Measurements from ENCODE around the gene GAK. TPM values are rescaled to one million over a fixed set of nuclear protein-coding genes. Genes with fewer than 3 reads are reported as not detected.

Gene GAK
- polyA plus RNA-seq, 1 donor from 2014 or later = 58.8 TPM

GRCh38 chr4:836750-837301, 95.3 kb downstream of the GAK start:
- Histone ChIP-seq H3K4me2 (ENCODE audit: low read length) (no peak overlapping the region), H3K27ac (ENCODE audit: low read length) (no peak overlapping the region), H3K9me2 (ENCODE audit: insufficient read depth, low read length) (no peaks in the 10 kb centered on the region), H3K9ac (ENCODE audit: low read length) (no peak overlapping the region), H3K27me3 (ENCODE audit: insufficient read depth, low read depth, low read length) (no peaks in the 10 kb centered on the region), H3K9me3 (ENCODE audit: low read length) (peaks cover 4% of the 10 kb centered on the region), H2AFZ (ENCODE audit: low read depth, low read length) (no peak overlapping the region), H4K20me1 (ENCODE audit: insufficient read depth) (no peaks in the 10 kb centered on the region), H3K4me3 (ENCODE audit: low read length) (no peak overlapping the region), H3K79me2 (replicated peaks; ENCODE audit: insufficient read depth, low read length) (no peaks in the 10 kb centered on the region), H3F3A (ENCODE audit: insufficient read depth, low read length, poor library complexity, severe bottlenecking) (no peaks in the 10 kb centered on the region), H3K36me3 (ENCODE audit: insufficient read depth, low read length) (no peaks in the 10 kb centered on the region)
- no peak for TF ChIP-seq RAD21 (conservative IDR thresholded peaks at IDR 0.05)
- no peak for TF ChIP-seq EZH2 (IDR thresholded peaks at IDR 0.05; ENCODE audit: borderline replicate concordance, insufficient read depth, low read length, poor library complexity, severe bottlenecking)
- TF ChIP-seq POLR2AphosphoS5 (IDR thresholded peaks at IDR 0.05) = no peak
- no peak for TF ChIP-seq MXI1 (conservative IDR thresholded peaks at IDR 0.05; ENCODE audit: poor library complexity, severe bottlenecking)
- TF ChIP-seq EP300 (conservative IDR thresholded peaks at IDR 0.05; ENCODE audit: poor library complexity, severe bottlenecking) = no peak

DNA sequence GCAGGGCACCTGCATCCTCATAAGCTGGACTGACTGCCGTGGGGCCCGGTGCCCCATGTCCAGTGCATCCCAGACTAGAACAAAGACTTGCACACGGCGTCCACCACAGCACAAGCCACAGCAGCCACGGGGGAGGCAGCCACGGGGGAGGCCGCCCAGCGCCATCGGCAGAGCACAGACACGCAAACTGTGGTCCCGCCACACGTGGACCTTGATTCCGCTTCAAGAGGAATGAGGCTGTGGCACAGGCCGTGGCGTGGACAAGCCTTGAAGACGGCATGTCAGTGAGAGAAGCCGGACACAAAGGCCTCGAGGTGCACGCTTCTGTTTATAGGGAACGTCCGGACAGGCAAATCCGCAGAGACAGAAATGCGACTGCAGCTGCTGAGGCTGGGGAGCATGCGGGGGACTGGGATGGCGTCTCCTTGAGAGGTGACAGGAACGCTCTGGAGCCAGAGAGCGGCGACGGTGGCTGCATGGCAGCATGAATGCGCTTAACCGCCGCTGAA, 96.1 kb downstream of the GAK start:
- no peaks in the 10 kb centered on the region for H3K9me2 ChIP-seq (ENCODE audit: insufficient read depth, low read length)

More for the DNA sequence above, 96.1 kb downstream of the GAK start:
- Histone ChIP-seq H3K4me2 (ENCODE audit: low read length) (no peak overlapping the region), H3K4me3 (ENCODE audit: low read length) (no peak overlapping the region), H3K36me3 (ENCODE audit: insufficient read depth, low read length) (no peaks in the 10 kb centered on the region), H3K79me2 (replicated peaks; ENCODE audit: insufficient read depth, low read length) (no peaks in the 10 kb centered on the region), H3K9ac (ENCODE audit: low read length) (no peak overlapping the region), H3K27me3 (ENCODE audit: insufficient read depth, low read depth, low read length) (no peaks in the 10 kb centered on the region), H3F3A (ENCODE audit: insufficient read depth, low read length, poor library complexity, severe bottlenecking) (no peaks in the 10 kb centered on the region), H3K27ac (ENCODE audit: low read length) (no peak overlapping the region), H3K9me3 (ENCODE audit: low read length) (peaks cover 4% of the 10 kb centered on the region), H2AFZ (ENCODE audit: low read depth, low read length) (no peak overlapping the region), H4K20me1 (ENCODE audit: insufficient read depth) (no peaks in the 10 kb centered on the region)
- TF ChIP-seq, protein P1, sequence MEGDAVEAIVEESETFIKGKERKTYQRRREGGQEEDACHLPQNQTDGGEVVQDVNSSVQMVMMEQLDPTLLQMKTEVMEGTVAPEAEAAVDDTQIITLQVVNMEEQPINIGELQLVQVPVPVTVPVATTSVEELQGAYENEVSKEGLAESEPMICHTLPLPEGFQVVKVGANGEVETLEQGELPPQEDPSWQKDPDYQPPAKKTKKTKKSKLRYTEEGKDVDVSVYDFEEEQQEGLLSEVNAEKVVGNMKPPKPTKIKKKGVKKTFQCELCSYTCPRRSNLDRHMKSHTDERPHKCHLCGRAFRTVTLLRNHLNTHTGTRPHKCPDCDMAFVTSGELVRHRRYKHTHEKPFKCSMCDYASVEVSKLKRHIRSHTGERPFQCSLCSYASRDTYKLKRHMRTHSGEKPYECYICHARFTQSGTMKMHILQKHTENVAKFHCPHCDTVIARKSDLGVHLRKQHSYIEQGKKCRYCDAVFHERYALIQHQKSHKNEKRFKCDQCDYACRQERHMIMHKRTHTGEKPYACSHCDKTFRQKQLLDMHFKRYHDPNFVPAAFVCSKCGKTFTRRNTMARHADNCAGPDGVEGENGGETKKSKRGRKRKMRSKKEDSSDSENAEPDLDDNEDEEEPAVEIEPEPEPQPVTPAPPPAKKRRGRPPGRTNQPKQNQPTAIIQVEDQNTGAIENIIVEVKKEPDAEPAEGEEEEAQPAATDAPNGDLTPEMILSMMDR (IDR thresholded peaks at IDR 0.05; ENCODE audit: poor library complexity, severe bottlenecking) = no peak
- TF ChIP-seq POLR2AphosphoS5 (IDR thresholded peaks at IDR 0.05) (no peak), TAF1 (IDR thresholded peaks at IDR 0.05; ENCODE audit: low read depth) (no peak), SMC3 (conservative IDR thresholded peaks at IDR 0.05; ENCODE audit: poor library complexity) (no peak), MXI1 (conservative IDR thresholded peaks at IDR 0.05; ENCODE audit: poor library complexity, severe bottlenecking) (no peak), EZH2 (IDR thresholded peaks at IDR 0.05; ENCODE audit: borderline replicate concordance, insufficient read depth, low read length, poor library complexity, severe bottlenecking) (no peak), REST (IDR thresholded peaks at IDR 0.05; ENCODE audit: borderline replicate concordance) (no peak), EP300 (conservative IDR thresholded peaks at IDR 0.05; ENCODE audit: poor library complexity, severe bottlenecking) (no peak), RAD21 (conservative IDR thresholded peaks at IDR 0.05) (no peak)
